Omental fat pad (tissue), 4 donors: ENCODE measurements around the gene ATR. TPM values are rescaled to one million over a fixed set of nuclear protein-coding genes. Genes with fewer than 3 reads are reported as not detected.

Experiments used
- small RNA-seq: library from RNA; depleted of rRNA; stranded (forward); fragments of <200 nt; gene quantifications from one replicate; pipeline ENCODE3, GENCODE V24; 2016
- total RNA-seq, 4 donors: library from RNA; depleted of rRNA; stranded (reverse); fragments of >200 nt; gene quantifications; one replicate each; pipeline ENCODE4 v1.1.0, GENCODE V29; 2016

ATR gene
- total RNA-seq, 4 donors from 2014 or later = 18.8 to 35.8 (median 32.3) TPM

Small RNA genes lying within 50 kb of the gene (small RNA-seq; reads per million reads assigned to genes)
- gene RNA5SP143 (not detected), gene RNU1-100P (not detected), gene RNU6-1294P (not detected)

Other genes starting within 250 kb of the ATR start
- gene XRN1, start 130.7 kb downstream of the ATR start, total RNA-seq = 10 to 100 TPM; 30.7 to 63.1 (median 35.2) TPM
- 1 to 10 TPM; 1.2 to 3.2 (median 2.0) TPM for gene PLS1, start 17.7 kb upstream of the ATR start, total RNA-seq
- gene TRPC1, start 145.3 kb upstream of the ATR start, total RNA-seq = 10 to 100 TPM in 3 of 4 donors, 1 to 10 TPM in 1; 4.9 to 23.2 (median 11.4) TPM